NCI-H460 (cell line): ENCODE results near the gene PPP1R1B. TPM values are rescaled to one million over a fixed set of nuclear protein-coding genes. Genes with fewer than 3 reads are reported as not detected.

Experiments
- DNase-seq: peaks from one replicate; pipeline ENCODE4 v3.0.0-alpha.2; 2016; ENCODE audit warnings: low read depth; ENCODE audit errors: extremely low read depth
- total RNA-seq: library from RNA; depleted of rRNA; stranded (reverse); fragments of >200 nt; shearing (Covaris generic); gene quantifications from 2 replicates; pipeline ENCODE4 v1.2.3, GENCODE V29; 2014

Gene PPP1R1B
- total RNA-seq, 1 experiment from 2014 or later: 0.05 TPM

DNA sequence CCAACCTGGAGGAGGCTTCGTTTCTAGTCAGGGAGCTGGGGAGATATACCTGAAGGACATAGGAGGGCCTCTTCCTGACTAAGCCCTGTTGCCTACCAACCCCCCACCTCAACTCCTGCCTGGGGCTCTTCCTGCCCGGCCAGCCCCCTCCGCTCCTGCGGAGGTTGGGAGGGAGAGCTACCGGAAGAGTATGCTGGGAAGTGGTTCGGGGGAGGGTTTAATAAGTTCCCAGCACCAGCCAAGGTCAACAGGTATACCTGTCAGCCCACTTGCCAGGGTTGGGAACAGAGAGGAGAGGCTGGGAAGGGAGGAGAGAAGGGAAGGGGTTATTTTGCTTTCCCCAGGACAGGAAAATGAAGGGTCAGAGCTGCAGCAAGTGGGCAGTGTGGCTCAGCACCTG, 4.7 kb downstream of the PPP1R1B start:
- DNase-seq: no peak

DNA sequence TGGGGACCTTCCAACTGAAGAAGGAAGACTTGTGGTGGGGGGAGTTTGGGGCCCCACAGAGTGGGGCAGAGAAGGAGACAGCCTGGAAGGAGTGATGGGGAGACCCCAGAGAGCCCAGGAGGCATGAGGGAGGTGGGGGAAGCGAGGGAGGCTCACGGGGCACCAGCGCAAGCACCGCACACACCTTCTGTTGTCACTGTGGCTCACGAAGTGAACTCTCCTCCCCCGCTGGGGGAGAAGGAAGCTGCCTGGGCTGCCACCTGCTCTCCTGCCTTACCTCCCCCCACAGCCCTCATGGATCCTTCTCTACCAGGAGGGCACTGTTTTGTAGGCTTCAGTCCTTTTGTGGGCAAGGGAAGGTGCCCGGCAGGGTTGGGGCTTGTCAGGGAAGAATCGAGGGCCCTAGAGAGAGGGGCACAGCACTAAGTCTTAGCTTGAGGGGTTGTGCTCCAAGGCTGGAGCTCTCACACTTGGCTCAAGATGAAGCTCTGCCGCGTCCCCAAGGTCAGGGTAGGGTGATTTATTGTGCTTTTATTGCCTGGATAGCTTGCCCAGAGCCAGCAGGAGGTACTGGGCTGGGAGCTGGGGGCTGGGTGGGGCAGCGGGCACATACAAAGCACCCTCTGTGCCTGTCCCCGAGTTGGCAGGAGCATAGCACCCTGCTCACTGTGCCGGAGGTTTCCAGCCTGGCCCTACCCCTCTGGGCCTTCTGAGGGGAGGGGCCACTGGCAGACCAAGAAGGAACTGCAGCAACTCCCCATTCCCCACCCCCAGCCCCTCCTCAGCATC, 5.6 kb downstream of the PPP1R1B start:
- DNase-seq: no peak

DNA sequence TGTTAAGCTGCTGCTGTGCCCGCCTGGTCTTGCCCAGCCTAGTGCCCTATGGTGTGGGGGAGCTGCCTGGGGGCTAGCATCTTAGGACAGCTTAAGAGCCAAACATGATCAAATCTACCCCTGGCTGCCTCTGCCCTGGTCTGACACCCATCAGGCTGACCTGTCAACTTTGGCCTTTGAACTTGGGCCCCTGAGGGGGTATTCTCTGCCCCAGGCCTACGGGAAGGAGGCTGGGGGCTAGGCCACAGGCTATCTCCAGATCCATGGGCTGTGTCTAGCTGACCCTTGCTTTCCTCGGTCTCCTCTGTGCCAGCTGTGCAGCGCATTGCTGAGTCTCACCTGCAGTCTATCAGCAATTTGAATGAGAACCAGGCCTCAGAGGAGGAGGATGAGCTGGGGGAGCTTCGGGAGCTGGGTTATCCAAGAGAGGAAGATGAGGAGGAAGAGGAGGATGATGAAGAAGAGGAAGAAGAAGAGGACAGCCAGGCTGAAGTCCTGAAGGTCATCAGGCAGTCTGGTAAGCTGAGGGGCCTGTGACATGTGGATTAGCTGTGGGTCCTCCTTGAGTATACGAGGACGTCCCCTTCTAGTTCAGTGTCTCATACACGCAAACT, 6.9 kb downstream of the PPP1R1B start:
- DNase-seq: no peak

DNA sequence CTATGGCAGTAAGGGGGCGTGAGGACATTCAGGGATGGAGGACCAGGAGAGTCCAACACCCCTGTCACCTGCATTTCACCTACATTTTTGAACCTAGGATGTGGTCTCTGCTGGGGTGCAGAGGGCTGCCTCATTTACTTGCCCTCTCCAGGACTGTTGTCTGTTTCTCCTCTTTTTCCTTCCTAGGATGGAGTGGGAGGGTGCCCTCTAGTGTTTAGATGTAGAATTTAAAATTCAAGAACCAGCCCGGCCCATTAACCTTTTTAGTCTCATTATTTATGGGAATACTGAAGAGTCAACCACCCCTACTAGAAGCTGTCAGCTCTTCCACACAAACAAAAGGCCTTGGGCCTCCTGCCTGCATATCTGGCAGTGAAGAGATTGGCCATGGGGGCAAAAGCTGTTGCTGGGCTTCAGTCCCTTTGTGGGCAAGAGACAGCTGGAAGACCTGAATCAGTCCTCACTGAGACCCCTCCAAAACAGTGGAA, 7.7 kb downstream of the PPP1R1B start:
- peak; percentile 47 for DNase-seq

DNA sequence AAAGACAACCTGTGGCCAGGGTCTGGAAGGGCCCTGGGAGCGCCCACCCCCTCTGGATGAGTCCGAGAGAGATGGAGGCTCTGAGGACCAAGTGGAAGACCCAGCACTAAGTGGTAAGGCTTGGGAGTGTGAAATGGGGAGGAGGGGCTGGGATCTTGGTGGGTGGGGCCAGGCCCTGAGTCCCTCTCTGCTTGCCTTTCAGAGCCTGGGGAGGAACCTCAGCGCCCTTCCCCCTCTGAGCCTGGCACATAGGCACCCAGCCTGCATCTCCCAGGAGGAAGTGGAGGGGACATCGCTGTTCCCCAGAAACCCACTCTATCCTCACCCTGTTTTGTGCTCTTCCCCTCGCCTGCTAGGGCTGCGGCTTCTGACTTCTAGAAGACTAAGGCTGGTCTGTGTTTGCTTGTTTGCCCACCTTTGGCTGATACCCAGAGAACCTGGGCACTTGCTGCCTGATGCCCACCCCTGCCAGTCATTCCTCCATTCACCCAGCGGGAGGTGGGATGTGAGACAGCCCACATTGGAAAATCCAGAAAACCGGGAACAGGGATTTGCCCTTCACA, 8.9 kb downstream of the PPP1R1B start:
- DNase-seq: no peak

DNA sequence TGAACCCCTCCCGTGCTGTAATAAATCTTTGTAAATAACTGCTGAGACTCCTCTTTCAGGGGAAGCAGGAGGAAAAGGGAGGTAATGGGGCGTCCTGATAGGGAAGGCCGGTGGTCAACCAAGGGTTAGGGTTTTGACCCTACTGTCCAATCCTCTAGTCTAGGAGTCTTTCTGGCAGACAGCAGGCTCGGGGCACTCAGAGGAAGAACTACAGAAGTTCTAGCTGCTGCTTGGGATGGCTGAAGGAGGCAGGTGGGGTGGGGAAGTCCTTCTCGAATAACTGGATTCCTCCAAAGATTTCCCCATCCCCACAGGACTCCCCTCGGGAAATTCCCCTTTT, 9.8 kb downstream of the PPP1R1B start:
- no peak for DNase-seq

DNA sequence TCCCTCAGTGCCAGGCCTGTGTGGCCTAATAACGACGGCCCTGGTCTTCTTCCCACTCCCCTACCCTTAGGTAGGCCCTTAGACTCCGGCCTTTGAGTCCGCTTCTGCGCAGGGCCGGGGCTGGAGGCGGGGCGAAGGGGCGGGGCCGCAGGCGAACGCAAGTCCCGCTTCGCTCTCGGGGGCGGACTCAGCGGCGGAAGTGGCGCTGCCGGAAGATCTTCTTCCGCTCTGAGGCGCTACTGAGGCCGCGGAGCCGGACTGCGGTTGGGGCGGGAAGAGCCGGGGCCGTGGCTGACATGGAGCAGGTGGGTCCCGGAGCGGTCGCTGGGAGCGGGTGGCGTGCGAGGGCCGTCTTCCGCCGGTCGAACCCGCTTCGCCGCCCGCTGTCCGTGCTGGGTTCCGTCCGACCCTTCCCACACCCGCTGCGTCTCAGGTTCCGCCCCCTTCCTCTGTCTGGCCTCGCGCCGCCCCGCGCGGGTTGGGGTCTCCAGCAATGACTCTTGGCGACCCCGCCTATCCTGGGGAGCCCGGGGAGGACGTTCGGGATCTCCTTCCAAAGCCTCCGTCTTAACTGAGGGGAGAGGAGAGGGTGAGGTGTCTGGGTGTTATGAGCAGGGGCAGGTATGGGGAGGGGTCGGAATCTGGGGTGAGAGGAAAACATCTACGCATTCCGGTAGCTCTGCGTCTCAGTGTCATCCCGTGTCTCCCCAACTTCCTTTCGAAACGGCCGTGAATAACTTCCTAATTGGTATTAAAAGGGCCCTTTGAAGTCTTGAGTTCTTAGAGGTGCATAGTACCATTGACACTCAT, 10.4 kb downstream of the PPP1R1B start, which contains the start of gene STARD3:
TSS of gene STARD3 (plus strand) at position 218 of the 810 bp plus-strand sequence. CDS start 16,388 bp downstream, outside the sequence.
- DNase-seq: peak; percentile 79

DNA sequence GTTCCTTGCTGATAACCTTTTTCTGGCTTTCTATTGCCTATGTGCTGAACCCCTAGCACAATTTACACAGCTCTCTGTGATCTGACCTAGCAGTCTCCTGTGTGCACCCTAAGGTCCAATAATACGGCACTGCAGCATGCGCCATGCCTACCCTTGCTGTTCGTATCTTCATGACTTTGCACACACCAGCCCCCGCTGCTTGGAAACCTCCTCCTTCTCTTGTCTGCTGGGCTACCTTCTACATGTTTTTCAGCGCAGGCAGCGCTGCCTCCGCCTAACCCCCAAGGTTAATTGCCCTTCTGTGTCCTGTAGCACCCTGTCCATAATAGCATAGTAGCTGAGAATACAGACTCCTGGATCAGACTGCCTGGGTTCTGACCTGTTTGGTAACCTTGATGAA, 11.6 kb downstream of the PPP1R1B start:
- DNase-seq: no peak

DNA sequence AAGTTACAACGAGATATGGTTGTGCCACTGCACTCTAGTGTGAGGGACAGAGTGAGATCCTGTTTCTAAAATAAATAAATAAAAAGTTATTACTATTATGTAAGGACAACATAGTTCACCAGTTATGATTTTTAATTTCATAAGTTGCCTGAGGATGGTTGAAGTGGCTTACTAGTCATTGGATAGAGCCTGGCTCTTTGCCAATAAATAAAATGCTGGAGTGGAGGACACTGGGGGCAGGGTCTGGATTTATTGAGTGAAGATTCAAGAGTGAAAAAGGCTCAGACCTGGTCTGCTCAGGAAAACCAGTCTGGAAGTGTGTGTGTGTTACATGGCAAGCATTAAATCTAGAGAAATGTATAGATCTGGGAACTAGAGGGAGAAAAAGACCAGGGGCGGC, 12.3 kb downstream of the PPP1R1B start:
- no peak for DNase-seq

DNA sequence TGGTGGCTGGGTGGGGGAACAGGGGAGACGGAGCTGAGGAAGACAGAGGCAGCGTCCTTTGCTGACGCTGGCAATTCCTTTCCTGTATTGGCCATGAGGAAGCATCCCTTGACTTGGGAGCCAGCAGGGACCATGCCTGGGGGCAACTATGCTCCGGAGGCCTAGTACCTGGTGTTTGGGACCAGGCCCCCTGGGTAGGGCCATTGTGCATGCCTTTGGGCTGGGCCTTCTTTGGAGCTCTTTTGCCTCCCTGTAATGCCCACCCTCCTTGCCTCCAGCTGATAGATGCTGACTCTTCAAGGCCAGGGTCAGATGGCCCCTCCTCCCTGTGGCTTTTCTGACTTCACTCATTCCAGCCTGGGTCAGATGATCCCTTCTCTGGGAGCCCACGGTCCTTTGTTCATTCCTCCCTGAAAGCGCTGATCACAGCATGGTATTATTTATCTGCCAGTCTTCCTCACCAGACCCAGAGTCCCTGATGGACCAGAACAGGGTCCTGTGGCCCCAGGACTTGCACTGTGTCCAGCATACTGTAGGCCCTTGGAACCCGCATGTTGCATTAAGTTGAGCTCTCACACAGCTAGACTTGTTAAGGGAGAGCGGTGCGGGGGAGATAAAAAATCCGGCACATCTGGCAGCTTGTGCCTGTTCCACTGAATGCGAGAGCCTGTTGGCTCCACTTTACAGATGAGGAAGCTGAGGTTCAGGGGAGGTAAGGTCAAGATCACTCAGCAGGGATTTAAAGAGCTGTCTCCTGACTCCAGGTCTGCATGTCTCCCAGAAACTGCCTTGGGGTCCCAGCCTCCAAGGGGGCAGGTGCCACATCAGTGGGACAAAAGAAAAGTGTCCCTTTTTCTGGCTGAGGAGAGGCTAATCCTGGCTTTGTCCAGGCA, 13.1 kb downstream of the PPP1R1B start:
- no peak for DNase-seq

DNA sequence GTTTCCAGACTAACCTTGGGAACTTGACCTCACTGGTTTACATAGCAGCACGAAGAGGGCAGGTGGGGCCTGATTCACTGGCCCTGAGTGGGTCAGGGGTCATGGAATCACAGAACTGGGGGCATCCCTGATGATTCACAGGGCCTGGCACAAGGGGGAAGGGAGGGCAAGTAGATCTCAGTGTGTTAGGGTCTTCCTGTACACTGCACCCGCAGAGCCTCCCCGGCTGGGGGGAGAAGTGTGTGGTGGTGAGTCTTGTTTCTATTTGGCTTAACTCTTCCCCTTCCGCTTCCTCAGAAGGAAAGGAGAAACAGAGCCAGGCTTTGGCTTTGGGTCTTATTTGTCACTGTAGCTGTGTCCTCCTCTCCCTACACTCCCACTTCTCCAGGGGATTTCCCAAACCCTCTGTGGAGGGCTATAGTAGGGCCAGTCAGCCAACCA, 13.9 kb downstream of the PPP1R1B start:
- DNase-seq: no peak

DNA sequence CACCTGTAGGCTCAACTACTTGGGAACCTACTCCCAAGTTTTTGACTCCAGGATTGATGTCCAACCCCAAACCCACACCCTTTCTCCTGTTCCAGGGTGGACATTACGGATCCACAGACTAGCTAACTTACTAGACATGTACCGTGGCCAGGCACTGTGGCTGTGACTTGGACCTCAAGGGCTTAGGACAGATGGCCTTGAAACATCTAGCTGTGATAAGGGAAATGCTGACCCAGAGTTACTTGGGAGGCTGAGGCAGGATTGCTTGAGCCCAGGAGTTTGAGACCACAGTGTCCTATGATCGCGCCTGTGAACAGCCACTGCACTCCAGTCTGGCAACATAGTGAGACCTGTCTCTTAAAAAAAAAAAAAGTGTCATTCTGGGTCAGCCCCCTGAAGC, 14.3 kb downstream of the PPP1R1B start:
- no peak for DNase-seq

DNA sequence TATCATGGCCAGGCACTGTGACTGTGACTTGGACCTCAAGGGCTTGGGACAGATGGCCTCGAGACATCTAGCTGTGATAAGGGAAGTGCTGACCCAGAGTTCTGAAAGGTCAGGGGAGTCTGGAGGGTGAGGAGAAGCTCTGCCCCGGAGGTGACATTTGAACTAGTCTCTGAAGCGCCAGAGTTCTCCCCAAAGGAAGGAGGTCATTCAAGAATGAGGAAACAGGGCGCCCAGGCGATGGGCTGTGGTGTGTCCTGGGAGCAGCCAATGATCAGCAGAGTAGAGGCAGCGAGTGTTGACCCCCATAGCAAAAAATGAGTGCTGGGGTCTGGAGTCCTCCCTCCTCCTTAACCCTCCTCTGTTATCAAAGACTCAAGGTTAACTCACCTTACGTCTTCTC, 15.1 kb downstream of the PPP1R1B start:
- no peak for DNase-seq

DNA sequence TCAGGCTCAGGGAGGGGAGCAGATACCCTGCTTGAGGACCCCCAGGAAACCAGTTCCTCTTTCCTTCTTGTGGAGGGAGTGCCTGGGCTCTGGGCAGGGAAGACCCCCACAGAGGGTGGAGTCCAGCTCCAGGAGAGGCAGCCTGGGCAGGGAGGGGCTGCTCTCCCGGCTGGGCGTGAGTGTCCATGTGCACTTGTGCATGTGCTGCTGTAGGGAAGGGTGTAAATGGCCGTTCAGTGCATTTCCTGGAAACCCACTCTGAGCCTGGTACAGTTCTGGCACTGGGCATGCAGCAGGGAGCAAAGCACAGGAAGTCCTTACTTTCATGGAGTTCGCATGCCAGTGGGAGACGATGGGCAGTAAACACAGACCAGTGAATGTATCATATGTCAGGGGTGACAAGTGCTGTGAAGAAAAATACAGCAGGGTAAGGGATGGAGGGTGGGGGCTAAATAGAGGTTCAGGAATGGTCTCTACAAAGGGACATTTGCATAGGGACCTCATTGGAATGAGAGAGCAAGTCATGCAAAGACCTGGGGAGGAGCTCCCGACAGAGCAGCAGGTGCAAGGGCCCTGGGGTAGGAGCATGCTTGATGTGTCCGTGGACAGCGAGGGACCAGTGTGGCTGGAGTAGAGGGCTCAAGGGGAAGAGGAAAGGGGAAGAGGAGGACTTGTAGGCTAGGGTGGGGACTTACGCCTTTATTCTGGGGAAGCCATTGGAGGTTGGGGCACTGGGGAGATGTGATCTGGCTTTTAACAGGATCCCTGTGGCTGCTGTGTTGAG, 15.7 kb downstream of the PPP1R1B start:
- no peak for DNase-seq

DNA sequence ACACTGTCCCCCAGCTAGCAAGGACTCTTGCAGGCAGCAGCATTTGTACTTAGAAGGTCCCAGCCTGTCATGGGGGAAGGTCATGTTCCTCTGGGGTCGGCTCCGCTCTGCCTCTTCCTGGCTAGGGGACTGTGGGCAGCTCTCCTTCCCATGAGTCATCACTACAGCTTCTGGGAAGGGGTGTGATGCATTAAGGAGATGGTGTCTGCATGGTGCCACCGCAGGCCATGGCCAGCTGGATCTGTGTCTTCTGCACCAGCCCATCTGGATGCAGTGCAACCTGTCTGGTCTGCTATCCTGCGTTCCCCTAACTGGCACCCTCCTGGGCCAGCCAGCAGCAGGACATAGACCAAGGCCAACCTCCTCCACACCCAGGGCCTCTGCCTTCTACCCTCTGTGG, 16.5 kb downstream of the PPP1R1B start:
- DNase-seq: no peak

DNA sequence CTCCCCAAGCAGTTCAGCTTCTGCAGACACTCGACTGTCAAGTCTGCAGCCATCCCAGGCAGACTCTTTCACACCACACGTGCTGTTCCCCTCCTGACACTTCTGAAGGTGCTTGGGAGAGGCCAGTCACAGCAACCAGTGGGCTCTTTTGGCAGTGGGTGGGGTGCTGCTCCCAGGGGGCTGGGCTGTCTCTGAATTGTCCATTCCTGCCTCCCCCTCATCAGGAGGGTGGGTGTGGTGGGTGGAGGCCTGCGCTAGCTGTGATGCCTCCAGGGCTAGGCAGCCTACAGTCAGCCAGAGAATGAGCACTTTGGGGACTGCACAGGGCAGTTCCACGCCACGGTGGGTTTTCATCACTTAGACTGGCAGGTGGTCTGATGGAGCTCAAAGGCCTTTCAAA, 20.5 kb downstream of the PPP1R1B start:
- no peak for DNase-seq

DNA sequence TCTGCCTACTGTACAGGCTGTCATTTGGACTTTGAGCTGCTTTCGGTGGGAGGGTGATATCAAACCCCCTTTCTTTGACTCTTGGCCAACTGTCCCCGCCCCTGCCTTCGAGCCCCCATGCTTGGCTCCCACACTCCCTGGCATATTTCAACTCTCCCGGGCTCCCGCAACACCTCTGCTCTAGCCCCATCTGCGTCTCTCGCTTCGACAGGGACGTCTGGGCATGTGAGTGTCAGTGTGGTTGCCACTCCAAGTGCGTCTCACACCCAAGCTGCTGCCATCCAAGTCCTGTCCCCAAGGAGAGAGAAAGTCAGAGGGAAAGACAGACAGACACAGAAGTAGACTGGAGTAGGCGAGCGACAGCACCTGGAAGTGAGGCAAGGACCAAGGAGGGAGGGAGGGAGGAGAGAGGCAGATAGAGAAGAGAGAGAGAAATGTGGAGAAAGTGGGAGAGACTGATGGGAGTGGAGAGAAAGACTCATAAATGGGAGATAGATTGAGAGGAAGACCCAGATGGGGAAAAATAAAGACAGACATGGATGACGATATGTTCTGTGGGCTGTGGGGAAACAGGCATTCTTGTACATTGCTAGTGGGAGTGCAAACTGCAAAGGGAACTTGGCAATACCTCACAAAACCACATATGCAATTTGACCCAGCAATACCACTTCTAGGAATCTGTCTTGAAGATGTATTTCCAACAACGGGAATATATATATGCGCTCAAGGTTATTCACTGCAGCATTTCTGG, 22.0 kb downstream of the PPP1R1B start:
- DNase-seq: no peak

DNA sequence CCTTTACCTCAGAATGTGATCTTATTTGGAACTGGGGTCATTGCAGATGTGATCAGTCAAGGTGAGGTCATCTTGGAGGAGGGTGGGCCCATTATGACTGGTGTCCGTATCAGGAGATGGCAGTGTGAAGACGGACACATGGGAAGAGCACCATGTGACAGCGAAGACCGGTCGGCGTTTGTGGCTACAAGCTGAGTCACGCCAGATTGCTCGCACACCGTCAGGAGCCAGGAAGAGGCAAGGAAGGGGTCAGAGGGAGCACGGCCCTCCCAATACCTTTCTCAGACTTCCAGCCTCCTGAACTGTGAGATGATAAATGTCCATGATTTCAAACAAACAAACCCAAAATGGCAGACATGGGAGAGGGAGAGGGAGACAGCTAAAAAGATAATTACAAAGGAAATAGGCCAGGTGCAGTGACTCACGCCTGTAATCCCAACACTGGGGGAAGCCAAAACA, 23.4 kb downstream of the PPP1R1B start:
- DNase-seq: no peak
